GM19238 (cell line): Measurements from ENCODE around the gene B2M.
"Not testable (repeated sequence)": the region's sequence is repeated elsewhere in the genome, so short reads cannot be mapped to it uniquely, and the experiment has no call there.

Experiments used
- DNase-seq: peaks from one replicate; pipeline ENCODE4 v3.0.0; 2011; ENCODE audit warnings: low spot score; ENCODE audit not compliant: insufficient read length

B2M gene

DNA sequence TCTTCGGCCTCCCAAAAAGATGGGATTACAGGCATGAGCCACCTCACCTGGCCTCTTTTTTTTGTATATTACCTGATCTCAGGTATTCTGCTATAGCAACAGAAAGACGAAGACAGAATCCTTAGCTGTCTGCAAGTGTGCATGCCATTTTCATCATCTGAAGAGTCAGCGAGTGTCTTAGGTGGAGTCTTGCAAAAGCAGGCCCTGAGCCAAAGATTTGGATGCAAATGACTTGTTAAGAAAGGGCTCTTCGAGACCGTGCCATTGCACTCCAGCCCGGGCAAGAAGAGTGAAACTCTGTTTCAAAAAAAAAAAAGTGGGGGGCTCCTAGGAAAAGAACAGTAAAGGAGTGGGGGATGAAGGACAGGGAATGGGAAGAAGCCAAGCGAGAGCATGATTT, 14.8 kb downstream of the B2M start:
- no peak for DNase-seq

DNA sequence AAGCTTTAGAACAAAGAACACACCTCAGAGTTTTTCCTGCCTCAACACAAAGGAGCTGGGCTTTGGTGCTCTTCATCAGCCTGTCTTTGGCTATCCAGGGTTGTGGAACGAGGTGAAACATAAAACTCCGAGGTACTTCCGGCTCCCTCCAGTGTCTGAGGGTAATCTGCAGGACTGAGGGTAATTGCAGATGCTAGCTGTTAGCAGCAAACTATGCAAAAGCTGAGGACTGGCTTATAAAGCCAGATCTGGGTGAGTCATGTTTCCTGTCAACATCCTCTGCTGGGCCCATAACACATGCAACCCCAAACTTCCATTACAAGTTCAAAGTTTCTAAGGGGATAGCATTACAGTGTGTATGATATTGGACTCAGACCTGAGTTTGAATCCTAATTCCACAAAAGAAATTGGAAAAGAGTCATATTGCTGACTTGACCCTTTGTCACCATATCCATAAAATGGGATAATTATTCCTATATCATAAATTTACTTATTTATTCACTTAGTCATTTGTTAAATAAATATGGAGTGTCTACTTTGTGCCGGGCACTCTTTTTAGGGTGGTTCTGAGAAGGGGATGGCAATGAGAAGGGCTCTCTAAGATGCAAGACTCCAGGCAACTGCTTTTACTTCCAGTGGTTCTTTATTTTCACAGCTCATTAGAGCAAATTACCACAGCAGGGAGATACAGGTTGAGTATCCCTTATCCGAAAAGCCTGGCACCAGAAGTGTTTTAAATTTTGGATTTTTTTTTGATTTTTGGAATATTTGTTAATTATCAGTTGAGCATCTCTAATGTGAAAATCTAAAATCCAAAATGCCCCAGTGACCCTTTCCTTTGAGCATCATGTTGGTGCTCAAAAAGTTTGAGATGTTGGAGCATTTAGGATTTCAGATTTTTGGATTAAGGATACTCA, 15.5 kb downstream of the B2M start:
- DNase-seq = no peak

DNA sequence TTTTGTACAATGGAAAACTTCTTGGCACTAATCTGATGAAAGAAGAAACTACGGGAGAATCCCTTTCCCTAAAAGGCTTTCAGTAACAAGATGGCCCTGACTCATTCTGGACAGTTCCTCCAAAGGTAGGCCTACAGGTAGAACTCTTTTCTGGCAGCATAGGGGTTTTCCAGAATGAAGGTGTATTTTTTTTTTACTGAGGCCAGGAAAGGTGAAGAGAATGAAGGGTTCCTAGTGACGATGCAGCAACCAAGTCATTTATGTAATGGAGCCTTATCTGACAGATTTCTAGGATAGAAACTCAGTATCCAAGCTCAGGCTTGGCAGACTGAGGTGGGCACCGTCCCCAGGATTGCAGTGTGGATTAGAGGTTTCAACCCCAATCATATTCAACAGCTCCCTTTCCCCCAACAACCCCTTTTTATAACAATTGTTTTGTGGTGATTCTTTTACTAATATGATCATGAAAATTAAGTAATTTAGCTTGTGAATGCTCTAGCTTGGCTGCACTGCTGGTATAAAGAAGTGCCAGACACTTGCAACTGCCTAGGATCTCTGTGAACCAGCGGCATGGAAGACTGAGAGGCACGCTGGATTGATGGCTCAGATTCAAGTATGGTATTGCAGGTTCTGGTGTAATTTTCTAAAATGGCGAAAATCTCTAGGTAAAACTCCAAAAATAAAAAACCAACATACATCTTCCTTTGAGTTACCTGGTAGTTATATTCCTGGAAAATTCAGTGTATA, 16.3 kb downstream of the B2M start:
- DNase-seq = no peak

DNA sequence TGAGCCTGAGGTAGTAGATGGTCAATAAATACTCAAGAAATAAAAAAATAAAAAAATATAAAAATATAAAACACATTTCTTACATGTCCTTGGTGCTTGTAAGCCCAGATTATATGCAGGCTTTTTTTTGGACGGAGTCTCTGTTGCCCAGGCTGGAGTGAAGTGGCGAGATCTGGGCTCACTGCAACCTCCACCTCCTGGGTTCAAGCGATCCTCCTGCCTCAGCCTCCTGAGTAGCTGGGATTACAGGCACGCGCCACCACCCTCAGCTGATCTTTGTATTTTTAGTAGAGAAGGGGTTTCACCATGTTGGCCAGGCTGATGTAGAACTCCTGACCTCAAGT, 16.9 kb downstream of the B2M start:
- DNase-seq = not testable (repeated sequence)

DNA sequence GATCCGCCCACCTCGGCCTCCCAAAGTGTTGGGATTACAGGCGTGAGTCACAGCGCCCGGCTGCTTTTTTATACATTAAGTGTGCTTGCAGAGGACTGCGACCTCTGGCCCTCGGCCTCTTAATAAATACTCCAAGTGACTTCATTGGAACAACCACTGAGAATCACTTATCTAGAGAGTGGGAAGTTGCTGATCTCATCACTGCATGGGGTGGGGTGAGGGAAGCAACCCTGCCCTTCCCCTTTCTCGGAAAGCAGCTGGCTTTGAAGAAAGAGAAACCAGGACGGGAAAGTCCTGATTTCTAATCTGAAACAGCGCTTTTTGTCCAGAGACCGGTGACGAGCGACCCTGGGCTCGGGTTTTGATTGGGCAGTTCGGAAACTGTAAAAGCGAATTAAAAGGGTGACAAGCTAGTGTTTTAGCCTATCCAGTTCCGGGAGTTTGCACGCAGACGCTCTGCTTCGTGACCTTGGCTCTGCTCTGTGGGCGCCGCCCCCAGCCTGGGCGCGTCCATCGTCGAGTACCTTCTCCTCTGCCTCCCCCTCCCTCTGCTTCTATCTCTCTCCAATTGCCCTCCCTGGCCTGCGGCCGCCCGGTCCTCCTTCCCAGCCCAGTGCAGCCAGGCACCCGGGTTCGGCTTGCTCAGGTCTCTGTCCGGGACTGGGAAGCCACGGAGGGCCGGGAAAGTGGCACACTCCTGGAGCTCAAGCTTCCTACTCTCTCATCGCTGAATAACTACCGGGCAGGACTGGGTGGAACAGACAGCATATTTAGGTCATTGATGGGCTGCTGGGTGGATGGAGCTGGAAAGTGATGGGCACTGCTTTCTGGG, 17.5 kb downstream of the B2M start:
- DNase-seq = peak; percentile 41

DNA sequence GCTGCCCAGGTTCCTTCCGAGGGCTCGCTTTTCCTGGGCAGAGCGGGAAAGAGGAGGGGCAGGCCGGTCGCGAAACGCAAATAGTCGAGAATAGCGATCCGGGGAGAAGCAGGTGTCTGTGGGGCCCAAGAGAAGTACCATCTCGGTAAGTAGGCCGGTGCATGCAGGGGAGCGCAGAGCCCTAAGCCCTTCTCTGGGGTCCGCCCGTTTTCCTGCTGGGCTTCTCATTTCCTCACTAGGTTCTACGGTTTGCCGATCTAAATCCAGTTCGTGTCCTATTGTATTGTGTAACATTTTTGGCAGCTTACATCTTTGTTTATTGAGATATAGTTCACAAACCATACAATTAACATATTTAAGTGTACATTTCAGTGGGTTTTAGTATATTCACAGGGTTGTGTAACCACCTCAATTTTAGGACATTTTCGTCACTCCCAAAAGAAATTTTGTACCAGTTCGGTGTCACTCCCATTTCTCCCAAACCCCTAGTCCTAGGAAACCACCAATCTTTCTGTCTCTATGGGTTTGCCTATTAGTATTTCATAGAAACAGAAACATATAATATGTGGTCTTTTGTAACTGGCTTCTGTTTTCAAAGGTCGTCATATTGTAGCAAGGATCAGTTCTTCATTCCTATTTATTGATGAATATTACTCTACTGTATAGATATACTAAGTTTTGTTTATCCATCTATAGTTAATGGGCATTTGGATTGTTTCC, 18.3 kb downstream of the B2M start:
- no peak for DNase-seq

DNA sequence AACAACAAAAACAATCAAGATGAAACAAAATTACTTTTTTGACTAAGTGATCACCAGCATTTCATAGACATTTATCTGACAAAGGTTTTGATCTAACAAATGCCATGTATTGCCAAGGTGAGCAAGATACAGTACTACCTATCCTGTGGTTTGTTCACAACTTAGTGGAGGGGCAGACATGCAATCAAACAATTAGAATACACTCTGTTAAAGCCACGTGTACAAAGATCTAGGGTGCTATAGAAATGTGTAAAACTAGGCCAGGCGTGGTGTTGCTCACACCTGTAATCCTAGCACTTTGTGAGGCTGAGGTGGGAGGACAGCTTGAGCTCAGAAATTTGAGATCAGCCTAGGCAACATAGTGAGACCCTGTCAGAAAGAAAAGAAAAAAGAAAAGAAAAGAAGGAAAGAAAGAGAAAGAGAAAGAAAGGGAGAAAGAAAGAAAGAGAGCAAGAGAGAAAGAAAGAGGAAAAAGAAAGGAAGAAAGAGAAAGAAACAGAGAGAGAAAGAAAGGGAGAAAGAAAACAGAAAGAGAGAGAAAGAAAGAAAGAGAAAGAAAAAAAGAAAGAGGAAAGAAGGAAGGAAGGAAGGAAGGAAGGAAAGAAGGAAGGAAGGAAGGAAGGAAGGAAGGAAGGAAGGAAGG, 23.6 kb downstream of the B2M start:
- DNase-seq = no peak

DNA sequence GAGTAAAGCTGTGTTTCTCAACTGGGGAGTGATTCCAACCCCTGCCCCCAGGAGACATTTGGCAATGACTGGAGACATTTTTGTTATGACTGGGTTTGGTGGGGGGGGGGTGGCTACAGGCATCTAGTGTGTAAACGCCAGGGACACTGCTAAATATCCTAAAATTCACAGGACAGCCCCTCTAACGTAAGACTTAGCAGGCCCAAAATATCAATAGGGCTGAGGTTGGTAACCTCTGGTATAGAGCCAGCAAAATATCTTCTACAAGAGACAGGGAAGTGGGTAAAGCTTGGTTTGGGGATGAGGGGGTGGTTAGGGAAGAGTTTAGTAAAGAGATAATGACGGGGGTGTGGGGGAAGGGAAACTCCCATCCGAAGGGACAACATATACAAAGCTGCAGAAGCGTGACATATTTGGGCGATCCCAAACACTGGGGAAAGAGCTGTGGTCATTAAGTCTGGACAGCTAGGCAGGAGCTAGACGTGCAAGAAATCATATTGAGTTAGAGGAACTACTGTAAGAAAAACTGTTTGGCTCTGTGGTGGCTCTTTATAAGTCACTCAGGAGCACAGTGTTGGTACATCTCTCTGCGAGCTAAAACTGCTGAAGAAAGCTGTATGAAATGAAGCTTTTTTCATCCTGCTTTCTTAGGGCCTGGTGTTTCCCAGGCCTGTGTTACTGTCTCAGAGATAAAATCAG, 24.3 kb downstream of the B2M start:
- DNase-seq = no peak

DNA sequence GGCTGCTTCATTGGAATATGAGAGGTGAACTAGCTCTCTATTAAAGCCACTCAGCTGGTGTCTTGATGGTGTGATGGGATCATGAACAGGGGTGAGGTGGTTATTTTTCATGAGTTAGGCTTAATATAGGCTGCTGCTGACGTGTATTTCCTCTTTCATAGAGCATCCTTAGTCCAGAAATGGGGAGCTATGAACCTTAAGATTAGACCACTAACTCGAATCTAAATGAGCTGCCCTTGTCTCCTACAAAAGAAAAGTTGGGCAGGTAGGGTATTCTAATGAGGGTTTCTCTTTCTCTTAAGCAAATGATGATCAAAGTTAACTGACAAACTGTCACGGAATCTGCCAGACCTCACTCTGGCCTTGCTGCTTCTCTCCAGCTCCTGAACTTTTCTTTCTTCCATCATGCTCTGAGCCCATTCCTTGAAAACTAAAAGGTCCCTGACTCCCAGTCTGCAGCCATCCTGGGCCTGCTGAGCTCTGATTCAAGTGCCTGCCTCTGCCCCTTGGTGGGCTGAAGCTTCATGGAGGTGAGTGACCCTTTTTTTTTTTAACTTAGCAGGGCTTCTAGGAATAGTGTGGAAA, 25.0 kb downstream of the B2M start, which contains the start of gene TRIM69:
TSS of gene TRIM69 (plus strand) at position 348 of the 585 bp plus-strand sequence. CDS start at position 525, 177 bp downstream.
- no peak for DNase-seq

DNA sequence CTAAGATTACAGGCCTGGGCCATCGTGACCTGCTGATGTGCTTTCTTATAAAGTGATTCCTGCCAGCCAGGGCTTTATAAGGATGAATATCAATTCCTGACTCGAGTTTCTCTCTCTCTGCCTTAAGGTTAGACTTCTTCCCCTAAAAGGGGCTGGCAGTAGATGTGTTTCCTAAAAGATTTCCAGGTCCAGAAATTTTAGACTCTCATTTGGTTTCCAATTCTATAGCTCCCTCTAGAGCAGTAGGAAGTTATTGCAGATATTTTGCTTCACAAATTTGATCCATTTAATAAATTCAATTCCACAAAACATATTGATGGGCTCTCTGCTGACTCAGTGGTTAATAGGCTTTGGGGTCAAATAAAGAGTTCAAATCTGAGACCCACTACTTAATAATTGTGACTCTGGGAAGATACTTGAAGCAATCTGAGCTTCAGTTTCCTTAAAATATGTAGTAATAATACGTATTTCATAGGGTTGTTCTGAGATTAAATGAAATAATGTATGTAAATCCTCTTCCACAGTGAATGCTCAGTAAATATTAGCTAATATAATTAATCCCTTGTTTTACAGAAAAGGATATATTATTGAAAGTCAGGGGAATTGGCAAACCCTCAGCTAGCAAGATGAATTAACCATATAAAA, 27.1 kb downstream of the B2M start:
- no peak for DNase-seq

DNA sequence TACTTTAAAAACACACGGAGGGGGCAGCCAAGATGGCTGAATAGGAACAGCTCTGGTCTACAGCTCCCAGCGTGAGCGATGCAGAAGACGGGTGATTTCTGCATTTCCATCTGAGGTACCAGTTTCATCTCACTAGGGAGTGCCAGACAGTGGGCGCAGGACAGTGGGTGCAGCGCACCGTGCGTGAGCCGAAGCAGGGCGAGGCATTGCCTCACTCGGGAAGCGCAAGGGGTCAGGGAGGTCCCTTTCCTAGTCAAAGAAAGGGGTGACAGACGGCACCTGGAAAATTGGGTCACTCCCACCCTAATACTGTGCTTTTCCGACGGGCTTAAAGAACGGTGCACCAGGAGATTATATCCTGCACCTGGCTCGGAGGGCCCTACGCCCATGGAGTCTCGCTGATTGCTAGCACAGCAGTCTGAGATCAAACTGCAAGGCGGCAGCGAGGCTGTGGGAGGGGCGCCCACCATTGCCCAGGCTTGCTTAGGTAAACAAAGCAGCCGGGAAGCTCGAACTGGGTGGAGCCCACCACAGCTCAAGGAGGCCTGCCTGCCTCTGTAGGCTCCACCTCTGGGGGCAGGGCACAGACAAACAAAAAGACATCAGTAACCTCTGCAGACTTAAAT, 28.0 kb downstream of the B2M start:
- DNase-seq = not testable (repeated sequence)

DNA sequence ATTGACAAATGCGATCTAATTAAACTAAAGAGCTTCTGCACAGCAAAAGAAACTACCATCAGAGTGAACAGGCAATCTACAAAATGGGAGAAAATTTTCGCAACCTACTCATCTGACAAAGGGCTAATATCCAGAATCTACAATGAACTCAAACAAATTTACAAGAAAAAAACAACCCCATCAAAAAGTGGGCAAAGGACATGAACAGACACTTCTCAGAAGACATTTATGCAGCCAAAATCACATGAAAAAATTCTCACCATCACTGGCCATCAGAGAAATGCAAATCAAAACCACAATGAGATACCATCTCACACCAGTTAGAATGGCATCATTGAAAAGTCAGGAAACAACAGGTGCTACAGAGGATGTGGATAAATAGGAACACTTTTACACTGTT, 32.1 kb downstream of the B2M start:
- not testable (repeated sequence) for DNase-seq

DNA sequence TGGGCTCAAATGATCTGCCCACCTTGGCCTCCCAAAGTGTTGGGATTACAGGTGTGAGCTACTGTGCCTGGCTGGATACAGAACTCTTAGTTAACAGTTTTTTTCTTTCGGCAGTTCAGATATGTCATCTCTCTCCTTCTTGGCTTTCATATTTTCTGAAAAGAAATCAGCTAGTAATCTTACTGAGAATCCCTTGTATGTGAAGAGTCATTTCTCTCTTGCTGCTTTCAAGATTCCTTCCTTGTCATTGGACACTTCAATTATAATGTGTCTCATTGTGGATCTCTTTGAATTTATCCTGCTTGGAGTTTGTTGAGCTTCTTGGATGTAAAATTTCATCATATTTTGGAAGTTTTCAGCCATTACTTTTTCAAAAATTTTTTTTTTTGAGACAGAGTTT, 42.0 kb downstream of the B2M start:
- no peak for DNase-seq

DNA sequence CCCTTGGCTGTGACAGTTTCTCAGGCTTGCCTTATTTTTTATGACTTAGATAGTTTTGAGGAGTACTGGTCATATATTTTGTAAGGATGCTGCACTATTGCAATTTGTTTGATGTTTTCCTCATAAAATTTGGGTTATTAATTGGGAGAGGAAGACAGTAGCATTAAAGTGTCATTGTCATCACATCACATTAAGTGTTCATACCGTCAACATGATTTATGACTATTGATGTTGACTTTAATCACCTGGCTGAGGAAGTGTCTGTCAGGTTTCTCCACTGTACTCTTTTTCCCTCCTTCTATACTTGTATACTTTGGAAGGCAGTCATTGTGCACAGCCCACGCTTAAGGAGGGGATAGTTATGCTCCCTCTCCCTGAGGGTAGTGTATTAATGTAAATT, 51.9 kb downstream of the B2M start:
- DNase-seq = no peak

DNA sequence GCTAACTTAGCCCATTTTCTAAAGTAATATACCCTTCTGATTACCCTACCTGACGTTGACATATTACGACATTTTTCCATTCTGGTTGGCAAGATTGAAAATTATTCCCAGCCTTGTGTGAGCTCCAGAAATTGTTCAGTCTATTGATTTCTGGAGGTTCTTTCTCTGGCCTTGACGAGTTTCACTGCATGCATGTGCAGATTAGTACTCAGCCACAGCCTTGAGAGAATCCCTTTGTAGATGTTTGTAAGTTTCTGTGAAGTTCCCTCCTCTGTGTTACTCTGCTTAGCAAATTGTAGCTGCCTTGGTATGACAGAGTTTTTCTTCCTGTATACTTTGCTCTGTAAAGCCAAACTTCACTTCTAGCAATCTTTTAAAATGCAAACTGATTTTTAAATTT, 52.5 kb downstream of the B2M start:
- DNase-seq = no peak

DNA sequence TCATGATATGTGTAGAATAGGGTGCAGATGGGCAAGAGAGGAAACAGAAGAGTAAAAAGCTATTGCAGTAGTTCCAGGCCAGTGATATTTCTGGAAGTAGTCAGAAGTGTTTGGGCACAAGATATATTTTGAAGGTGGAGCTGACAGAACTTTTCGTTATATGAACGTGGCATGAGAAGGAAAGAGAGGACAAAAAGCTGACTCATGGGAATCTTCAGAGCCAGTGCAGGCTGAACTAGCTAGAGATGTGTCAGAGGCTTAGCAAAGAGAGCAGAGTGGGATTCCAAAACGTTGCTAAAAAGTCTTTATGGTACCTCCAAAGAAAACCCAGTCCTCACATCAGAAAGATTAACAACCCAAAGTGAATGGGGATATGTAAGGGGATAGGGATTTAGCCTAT, 53.7 kb downstream of the B2M start:
- DNase-seq = no peak
